Stimulated activated CD8-positive, alpha-beta memory T cell treated with anti-CD3 and anti-CD28 coated beads, Interleukin-2, amount 100 ng/mL, for 48 hours (primary cell): ENCODE measurements around the gene STK16.
A peak's percentile ranks its signal among the peaks of the same experiment; 100 is the strongest.

ENCODE experiments used
- DNase-seq, 2 donors: peaks; one replicate each; pipeline ENCODE4 v3.0.0-alpha.2; 2020; ENCODE audit warnings: low read depth in 2 of 2

The STK16 gene

DNA sequence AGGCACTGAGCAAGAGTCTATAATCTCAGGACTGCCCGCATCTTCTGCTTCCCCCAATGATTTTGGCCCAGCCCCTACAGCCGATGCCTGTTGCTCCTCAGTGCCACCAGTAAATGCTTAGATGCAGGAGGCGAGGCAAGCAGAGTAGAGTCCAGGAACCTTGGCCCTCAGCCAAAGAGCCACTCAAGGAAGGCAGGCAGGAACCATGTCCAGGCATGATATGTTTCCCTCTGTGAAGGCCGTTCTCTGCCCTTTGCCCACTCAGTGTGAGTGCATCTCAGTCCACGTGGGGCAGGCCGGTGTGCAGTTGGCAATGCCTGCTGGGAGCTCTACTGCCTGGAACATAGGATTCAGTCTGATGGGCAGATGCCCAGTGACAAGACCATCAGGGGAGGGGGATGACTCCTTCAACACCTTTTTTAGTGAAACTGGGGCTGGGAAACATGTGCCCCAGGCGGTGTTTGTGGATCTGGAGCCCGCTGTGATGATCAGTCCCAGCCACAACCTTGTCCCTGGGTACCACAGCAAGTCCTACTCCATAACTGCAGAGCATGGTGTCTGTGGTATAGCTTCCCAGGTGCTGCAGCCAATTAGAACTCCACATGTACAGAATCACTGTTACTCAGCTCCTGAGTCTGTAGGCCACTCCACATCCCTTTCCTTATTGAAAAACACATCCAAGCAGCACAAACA, 24.2 kb downstream of the STK16 start:
- no peak for DNase-seq

DNA sequence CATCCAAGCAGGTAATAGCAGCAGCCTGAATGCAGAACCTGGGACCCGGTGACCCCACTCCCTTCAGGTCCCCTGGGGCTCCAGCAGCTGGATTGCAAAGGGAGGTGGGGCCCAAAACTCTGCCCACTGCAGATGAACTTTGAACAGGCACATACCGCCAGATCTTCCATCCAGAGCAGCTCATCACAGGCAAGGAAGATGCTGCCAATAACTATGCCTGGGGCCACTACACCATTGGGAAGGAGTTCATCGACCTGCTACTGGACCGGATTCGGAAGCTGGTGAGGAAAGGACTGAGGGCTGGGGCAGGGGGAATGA, 24.7 kb downstream of the STK16 start:
- DNase-seq = no peak

DNA sequence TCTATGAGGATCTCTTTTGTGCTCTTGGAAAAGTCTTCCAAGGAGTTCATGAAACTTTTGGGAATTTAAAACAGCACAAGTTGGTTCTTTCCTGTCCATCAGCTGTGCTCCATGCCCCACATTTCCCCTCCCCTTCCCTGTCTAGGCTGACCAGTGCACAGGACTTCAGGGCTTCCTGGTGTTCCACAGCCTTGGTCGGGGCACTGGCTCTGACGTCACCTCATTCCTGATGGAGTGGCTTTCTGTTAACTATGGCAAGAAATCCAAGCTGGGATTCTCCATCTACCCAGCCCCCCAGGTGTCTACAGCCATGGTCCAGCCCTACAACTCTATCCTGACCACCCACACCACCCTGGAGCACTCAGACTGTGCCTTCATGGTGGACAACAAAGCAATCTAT, 25.7 kb downstream of the STK16 start:
- DNase-seq = no peak

DNA sequence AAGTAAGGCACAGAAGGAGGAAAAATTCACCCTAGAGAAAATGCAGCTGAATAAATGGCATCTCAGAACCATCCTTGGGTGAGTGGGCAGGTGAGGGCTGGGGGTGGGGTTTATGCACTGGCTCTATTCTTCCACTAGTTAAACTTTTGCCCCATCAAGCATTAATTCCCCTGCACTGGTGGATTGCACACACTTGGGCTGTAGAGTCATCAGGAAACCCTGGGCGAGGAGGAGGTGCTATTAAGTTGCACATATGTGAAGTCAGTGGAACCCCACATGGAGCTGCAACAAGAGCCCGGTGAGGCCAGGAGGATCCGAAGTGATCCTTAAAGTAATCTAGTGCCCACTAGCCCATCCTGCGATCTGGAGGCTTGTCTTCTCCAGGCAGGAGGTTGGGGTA, 27.1 kb downstream of the STK16 start:
- no peak for DNase-seq

DNA sequence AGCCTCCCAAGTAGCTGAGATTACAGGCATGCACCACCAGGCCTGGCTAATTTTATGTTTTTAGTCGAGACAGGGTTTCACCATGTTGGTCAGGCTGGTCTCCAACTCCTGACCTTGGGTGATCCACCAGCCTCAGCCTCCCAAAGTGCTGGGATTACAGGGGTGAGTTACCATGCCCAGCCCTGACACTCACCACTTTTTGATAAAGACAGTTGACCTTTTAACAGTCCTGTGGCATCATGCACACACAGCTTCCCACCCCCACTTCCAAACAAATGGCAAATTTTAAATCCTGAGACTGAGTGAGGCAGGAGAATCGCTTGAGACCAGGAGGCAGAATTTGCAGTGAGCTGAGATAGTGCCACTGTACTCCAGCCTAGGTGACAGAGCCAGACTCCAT, 27.7 kb downstream of the STK16 start:
- DNase-seq = no peak

DNA sequence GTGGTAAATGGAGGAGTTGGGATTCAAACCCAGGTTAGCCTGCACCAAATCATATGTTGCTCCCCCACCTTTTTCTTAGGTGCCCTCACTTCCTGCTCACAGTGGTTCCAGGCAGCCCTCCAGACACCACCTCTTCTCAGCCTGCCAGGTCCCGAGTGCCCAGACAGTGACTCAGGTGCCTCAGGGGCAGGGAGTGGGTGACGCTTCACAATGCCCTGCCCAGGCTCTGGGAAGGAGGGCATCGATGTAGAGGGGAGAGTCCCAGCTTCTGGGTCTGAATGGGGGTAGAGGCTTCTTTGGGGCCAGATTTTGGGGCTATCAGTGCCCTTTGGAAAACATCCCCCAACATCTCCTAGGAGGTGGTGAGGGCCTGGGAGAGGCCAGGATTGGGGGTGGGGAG, 28.7 kb downstream of the STK16 start:
- DNase-seq = no peak

DNA sequence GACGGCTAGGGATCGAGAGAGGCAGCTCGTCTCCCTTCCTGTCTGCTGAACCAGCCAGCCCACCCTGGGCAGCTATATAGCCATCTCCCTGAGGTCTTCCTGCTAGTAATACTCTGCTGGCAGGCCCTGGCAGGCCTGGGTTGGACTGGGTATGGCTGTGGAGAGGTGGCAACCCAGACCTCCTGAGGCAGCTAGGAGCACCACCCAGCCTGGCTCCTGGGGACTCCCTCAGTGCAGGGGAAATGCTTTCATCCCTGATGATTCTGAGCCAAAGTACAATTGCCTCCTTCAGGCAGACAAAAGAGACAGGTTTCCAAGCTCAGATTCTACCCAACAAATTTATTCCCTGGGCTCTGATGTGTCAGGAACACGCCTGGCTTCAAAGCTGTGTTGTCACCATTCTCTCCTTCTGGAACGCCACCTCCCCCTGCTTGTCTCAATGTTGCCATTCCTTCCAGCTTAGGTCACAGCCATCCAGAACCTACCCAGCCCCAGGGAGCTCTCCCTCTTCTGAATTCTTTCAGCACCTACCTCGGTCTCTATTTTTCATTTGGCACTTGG, 29.2 kb downstream of the STK16 start:
- DNase-seq = no peak

DNA sequence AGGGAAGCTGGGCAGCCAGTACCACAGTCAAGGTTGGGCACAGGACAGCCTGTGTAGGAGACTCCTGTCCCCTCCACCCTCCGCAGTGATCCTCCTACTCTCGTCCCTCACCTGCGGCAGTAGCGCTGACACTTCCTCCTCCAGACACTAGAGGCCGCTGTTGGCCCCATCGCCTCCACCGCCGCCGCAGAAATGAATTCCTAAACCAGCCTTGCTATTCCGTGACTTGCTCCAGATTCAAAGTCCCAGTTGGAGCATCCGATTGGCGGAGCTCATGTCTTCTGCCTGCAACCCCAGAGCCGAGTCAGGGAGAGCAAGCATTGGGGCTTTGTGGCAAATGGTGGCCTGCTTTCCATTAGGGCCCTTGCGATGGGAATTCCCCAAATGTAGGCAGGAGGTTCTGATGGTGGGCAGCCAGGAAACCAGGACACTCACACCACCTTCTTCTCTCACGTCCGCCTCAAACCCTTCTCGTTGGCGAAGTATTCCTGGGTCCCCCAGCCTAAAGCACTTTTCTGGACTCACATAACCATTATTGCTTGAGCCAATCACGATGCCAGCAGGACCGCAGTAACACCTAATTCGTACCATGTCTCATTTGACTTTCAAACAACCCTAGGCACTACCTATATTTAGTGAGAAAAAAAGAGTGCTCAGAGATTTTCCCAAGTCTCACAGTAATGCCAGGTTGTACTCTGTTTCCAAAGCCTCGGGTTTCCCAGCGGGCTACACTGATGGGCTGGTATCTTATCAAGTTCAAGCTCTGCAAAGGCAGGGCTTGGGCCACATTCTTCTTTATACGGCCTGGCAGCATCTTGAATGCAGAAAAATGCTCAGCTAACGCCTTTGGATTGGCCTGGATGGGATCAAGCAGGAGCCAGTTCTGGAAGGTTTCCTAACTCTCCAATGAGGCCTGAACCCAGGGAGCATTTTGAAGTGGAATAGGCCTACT, 32.7 kb downstream of the STK16 start:
- peak; percentile 39 to 68 for DNase-seq

DNA sequence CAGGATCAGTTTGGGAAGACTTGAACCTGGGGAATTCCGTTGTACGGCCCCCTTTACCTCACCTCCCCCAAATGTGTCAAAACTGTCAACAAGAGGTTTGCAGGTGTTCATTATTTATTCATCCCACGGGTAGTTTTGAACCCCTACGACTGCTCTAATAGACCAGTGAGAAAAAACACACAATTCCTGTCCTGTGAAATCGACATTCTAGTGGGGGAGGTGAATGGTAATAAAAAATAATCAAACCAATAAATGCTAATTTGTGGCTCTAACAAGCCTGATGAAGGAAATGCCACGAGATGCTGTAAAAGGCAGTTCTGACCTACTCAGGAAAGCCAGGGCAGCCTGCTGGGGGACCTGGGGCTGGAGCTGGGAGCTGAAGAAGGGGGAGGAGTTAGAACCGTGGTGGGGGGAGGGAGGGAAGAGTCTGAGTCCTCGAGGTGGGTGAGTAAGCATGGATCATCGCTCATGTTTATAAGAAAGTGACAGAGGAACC, 33.4 kb downstream of the STK16 start:
- no peak for DNase-seq

DNA sequence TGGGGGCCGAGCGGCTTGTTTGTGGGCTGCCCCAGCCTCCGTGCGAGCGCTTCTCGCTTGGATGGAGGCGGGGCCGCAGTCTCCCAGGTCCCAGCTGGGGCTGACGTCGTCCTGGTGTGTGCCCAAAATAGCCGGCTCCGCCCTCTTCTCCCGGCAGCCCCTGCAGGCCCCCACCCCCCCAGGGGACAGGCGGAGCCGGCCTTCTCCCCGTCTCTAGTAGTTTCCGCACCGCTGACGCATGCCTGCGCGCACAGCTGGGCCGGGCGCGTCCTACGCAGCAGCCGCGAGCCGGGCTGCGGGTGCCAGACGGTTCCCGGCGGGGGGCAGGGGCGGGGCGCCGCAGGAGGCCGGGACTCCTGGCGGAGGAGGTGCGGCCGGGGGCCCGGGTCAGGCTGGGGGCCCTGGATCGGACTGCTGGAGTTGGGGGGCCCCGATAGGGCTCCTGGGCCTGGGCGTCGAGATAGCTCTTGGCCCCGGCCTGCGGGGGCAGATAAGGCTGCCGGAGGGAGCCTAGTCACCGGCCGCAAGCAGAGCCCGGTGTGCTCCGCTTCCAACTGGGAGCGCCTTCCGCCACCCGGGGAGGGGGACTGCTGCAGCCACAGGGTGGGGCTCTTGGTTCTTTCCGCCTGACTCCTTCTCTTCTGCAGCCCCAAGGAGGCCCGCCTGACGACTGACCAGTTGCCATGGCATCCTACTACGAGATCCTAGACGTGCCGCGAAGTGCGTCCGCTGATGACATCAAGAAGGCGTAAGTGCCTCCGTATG, 34.1 kb downstream of the STK16 start, which contains the start of gene DNAJB2:
Gene DNAJB2 (plus strand): TSS at position 216 of the 765 bp plus-strand sequence. CDS start 468 bp downstream, at position 684.
- peak; percentile 99 to 100 for DNase-seq

DNA sequence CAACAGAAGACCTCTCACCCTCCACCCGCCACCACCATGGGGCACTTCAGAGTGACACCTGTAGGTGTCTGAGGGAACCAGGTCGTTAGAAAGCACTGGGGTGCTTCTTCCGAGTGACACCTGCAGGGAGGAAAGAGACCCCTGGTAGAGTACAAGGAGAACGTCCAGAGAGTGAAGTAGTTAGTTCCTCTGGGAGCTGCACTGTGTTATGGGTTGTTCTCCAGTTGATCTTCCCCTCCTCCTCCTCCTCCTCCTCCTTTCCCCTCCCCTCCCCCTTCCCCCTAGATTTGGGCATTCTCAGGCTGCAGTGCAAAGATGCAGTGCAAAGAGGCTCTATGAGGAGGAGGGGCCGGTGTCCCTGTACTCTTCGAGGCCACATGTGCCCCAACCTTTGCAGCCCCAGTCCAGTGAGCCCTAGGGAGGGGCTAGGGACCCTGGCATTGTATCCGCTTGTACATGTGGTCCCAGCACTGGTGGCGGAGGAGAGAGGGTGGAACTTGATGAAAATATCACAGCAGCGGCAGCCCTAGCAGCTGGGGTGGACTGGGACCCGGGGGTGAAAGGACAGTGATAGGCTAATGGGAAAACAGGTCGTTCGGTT, 34.7 kb downstream of the STK16 start:
- no peak for DNase-seq

DNA sequence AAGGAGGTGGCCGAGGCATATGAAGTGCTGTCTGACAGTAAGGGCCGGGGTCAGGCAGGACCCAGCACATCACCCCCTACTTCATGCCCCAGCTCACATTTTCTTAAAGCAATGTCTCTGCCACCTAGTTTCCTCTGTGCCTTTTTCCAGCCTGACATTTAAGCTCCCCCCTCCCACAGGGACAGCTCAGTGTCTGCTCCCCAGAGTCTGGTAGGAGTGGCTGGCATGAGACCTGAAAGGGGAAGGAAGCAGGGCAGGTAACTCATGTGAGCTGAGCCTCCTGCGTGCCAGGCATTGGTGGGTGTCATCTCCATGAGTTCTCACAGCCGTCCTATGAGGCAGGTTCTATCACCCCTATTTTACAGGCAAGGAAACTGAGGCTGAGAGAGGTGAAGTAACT, 35.4 kb downstream of the STK16 start:
- DNase-seq = no peak

DNA sequence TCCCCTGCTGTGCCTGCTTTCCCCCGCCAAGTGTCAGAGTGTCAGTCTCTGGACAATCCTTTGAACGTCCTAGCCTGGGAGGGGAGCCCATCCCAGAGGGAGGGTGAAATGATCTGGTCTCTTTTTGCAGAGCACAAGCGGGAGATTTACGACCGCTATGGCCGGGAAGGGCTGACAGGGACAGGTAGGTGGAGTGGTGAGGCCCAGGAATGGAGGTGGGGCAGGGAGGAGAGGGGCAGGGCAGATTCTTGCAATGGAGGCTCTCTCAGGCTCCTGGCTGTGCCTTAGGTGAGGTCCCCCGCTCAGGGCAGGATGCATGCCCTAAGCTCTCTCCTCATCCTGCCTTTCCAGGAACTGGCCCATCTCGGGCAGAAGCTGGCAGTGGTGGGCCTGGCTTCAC, 36.3 kb downstream of the STK16 start:
- no peak for DNase-seq

DNA sequence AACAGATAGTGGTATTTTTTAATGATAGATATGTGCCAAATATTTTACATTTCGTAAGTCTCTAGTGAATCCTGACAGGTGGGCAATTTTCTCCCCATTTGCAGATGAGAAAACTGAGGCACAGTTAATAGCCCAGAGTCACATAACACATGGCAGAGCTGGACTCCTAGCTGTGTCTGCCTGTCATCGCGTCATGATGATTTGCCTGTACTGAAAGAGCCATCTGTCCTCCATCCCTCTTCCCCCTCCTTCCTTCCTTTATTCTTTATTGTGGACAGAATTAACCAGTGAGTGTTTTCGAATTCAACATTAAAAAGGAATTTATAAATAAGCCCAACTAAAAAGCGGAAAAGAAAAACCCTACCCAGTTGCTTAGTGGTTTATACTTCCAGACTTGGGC, 37.1 kb downstream of the STK16 start:
- DNase-seq = no peak

DNA sequence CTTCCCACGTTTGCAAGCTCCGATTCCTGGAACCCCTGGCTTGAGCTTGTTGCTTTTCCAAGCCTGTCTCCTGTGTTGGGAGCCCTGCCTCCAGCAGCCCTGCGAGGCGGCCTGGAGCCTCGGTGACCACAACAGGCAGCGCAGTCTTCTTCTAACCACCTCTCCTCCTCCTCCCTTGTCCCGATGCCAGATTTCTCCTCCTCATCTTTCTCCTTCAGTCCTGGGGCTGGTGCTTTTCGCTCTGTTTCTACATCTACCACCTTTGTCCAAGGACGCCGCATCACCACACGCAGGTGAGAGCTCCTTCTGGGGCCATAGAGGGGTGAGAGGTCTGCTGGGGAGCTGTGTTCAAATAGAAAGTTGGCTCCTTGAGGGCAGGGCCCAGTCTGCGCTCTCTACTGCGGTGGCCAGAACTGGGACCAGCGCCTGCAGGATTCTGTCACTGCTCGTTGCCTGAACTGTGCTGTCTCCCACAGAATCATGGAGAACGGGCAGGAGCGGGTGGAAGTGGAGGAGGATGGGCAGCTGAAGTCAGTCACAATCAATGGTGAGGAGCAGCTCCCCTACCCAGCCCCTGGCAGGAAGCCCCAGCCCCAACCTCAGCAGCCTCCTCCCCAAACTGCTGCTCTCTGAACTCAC, 37.8 kb downstream of the STK16 start:
- no peak for DNase-seq

DNA sequence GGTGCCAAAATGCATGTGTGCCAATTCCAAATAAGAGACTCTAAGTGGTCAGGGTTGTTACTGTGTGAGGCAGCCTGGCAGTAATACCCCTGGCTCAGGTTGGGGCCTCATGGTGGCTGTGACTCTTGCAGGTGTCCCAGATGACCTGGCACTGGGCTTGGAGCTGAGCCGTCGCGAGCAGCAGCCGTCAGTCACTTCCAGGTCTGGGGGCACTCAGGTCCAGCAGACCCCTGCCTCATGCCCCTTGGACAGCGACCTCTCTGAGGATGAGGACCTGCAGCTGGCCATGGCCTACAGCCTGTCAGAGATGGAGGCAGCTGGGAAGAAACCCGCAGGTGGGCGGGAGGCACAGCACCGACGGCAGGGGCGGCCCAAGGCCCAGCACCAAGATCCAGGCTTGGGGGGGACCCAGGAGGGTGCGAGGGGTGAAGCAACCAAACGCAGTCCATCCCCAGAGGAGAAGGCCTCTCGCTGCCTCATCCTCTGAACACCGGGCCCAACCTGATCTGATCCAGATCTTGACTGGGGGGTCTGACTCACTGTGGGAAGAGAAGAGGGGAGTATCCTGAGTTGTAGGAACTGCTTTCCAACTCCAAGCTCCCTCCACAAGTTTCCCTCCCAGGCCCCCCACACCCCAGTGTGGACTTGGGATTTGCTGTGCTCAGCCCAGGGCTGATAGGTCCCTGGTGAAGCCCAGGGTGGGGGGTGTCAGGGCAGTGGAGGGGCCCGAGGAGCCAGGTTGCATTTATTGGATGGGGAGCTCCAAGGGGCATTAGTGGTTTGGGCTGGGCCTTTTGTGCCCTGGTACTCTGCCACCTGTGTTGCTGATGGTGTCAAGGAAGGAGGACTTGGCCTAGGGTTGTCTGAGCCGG, 39.5 kb downstream of the STK16 start:
- DNase-seq = no peak

DNA sequence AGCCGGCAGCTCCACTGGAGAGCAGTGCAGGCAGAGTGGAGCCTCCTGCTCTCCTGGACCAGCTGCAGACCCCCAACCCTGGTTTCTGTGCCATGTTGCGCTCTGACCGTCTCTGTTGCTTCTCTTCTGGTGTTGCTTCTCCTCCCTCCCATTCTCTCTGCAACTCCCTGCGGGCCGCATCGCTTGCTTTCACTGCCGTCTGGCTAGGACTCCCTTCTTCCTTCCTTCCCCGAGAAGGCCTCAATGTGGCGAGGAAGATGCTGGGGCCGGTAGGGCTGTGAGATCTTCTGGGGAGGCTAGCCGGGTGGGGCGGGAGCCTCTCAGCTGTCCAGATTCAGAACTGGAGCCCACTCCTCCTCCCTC, 40.1 kb downstream of the STK16 start:
- no peak for DNase-seq

DNA sequence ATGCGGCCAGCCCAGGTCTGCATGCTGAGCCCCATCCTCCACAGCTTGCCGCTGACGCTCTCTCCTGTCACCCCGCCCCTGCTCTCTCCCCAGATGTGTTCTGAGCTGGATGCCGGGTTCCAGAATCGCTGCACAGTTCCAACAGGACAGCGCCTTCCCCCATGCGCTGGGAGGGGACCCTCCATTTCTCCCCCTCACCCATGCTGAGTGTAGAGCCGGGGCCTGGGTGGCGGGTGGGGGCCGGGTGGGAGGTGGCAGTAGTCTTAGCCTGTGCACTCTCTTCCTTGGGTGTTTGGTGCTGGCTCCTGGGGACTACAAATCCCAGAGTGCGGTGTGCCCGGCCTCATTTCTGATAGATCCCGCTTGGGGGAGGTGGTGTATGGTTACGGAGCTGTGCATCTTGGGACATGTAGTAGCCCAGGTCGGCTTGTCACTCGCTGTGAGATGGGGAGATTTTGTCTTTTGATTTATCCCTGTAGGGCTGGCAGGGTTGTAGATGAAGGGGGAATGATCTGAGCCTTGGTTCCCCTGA, 40.7 kb downstream of the STK16 start:
- no peak for DNase-seq

DNA sequence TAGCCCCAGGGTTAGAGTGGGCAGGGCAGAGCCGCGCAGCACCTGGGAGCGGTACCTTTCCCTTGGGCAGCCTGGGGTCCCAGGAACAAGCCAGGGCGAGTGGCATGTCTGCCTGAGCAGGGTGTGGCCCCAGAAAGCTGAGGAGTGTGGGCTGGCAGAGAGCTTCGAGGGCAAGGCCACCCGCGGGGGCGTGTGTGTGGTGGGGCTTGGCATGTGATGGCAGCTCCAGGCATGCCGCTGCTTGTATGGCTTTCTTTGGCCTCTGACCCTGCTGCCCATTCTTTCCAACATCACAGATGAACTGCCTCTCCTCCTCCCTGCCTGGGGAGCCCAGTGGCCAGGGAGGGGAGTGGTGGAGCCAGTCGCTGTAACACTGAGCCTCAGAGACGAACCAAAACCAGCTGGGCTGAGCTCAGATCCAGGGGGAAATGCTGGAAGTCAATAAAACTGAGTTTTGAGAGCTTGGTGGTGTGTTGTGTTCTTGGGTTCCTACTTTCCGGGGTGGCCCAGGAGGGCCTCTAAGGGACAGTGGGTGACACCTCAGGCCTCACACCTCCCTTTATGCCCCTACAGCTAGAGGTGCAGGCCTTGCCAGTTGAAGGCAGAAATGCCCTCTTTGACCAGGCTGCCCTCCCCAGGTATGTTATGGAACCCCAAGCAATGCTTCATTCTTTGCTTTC, 41.3 kb downstream of the STK16 start:
- no peak for DNase-seq
